SJSA1 (cell line): Measurements from ENCODE around the gene HHIPL1. TPM values are rescaled to one million over a fixed set of nuclear protein-coding genes. Genes with fewer than 3 reads are reported as not detected.

Experiments used
- DNase-seq, 2 experiments: peaks; one replicate each; pipeline ENCODE4 v3.0.0-alpha.2; 2015 to 2020; ENCODE audit warnings: low spot score in 2 of 2, low read depth in 1 of 2
- H3K27ac ChIP-seq: fragments of 250-450 bp; sonication (Bioruptor Pico); 2 replicates; pipeline ENCODE4 v1.5.1; 2020; ENCODE audit warnings: mild to moderate bottlenecking, moderate library complexity
- H3K27me3 ChIP-seq: fragments of 250-450 bp; sonication (Bioruptor Pico); replicated peaks from 2 replicates; pipeline ENCODE4 v1.5.1; 2020; ENCODE audit warnings: mild to moderate bottlenecking, moderate library complexity
- H3K36me3 ChIP-seq: fragments of 250-450 bp; sonication (Bioruptor Pico); 2 replicates; pipeline ENCODE4 v1.5.1; 2020; ENCODE audit warnings: mild to moderate bottlenecking
- H3K4me1 ChIP-seq: fragments of 250-450 bp; sonication (Bioruptor Pico); replicated peaks from 2 replicates; pipeline ENCODE4 v1.6.1; 2021; ENCODE audit warnings: mild to moderate bottlenecking
- H3K4me3 ChIP-seq: fragments of 250-450 bp; sonication (Bioruptor Pico); 2 replicates; pipeline ENCODE4 v1.5.1; 2020; ENCODE audit warnings: mild to moderate bottlenecking
- H3K9me3 ChIP-seq: fragments of 250-450 bp; sonication (Bioruptor Pico); replicated peaks from 2 replicates; pipeline ENCODE4 v1.5.1; 2020; ENCODE audit warnings: mild to moderate bottlenecking
- total RNA-seq: library from RNA; depleted of rRNA; stranded (reverse); fragments of >200 nt; shearing (Covaris generic); gene quantifications from 2 replicates; pipeline ENCODE4 v1.2.3, GENCODE V29; 2014

Gene HHIPL1
- total RNA-seq, 1 experiment from 2014 or later, result 0.42 TPM

- Histone ChIP-seq H3K4me1 (peaks cover 10% of the 10 kb centered on the region), H3K27ac (no peak overlapping the region), H3K27me3 (no peaks in the 10 kb centered on the region), H3K9me3 (0 out of 2 replicates have a peak, but pooled peaks cover 5% of the 10 kb centered on the region), H3K36me3 (no peaks in the 10 kb centered on the region), H3K4me3 (no peak overlapping the region)
- no peak for DNase-seq
Measured at GRCh38 chr14:99674776-99675381, 29.9 kb downstream of the HHIPL1 start.

- H3K9me3 ChIP-seq, result 0 out of 2 replicates have a peak, but pooled peaks cover 5% of the 10 kb centered on the region
- peaks cover 9% of the 10 kb centered on the region for H3K4me1 ChIP-seq
- no peak overlapping the region for H3K4me3 ChIP-seq
- no peak for DNase-seq
- no peaks in the 10 kb centered on the region for H3K27me3 ChIP-seq
- H3K27ac ChIP-seq, result no peak overlapping the region
- no peaks in the 10 kb centered on the region for H3K36me3 ChIP-seq
Measured at GRCh38 chr14:99675382-99675835, 30.5 kb downstream of the HHIPL1 start.

- DNase-seq, result no peak
Measured at GRCh38 chr14:99675951-99676350, 31.0 kb downstream of the HHIPL1 start.

GRCh38 chr14:99676657-99677056, 31.7 kb downstream of the HHIPL1 start:
- no peaks in the 10 kb centered on the region for H3K27me3 ChIP-seq
- 0 out of 2 replicates have a peak, but pooled peaks cover 5% of the 10 kb centered on the region for H3K9me3 ChIP-seq
- H3K36me3 ChIP-seq, result no peaks in the 10 kb centered on the region
- H3K27ac ChIP-seq, result no peak overlapping the region
- peaks cover 3% of the 10 kb centered on the region; the same call in 1 of the 2 replicates for H3K4me1 ChIP-seq
- H3K4me3 ChIP-seq, result no peak overlapping the region
- DNase-seq, result no peak

More at GRCh38 chr14:99675951-99676350, 31.0 kb downstream of the HHIPL1 start:
- H3K9me3 ChIP-seq, result 0 out of 2 replicates have a peak, but pooled peaks cover 5% of the 10 kb centered on the region
- no peaks in the 10 kb centered on the region for H3K27me3 ChIP-seq
- H3K27ac ChIP-seq, result no peak overlapping the region
- H3K36me3 ChIP-seq, result no peaks in the 10 kb centered on the region
- peaks cover 4% of the 10 kb centered on the region for H3K4me1 ChIP-seq
- H3K4me3 ChIP-seq, result no peak overlapping the region

GRCh38 chr14:99677231-99678140, 32.6 kb downstream of the HHIPL1 start:
- H3K4me1 ChIP-seq, result peaks cover 3% of the 10 kb centered on the region; the same call in 1 of the 2 replicates
- no peak for DNase-seq
- no peak overlapping the region for H3K27ac ChIP-seq
- H3K27me3 ChIP-seq, result no peaks in the 10 kb centered on the region
- no peaks in the 10 kb centered on the region for H3K36me3 ChIP-seq
- no peak overlapping the region for H3K4me3 ChIP-seq
- H3K9me3 ChIP-seq, result 0 out of 2 replicates have a peak, but pooled peaks cover 5% of the 10 kb centered on the region

- Histone ChIP-seq H3K27me3 (no peaks in the 10 kb centered on the region), H3K27ac (no peak overlapping the region), H3K4me3 (no peak overlapping the region), H3K4me1 (peaks cover 10% of the 10 kb centered on the region), H3K9me3 (0 out of 2 replicates have a peak, but pooled peaks cover 5% of the 10 kb centered on the region), H3K36me3 (no peaks in the 10 kb centered on the region)
- no peak for DNase-seq
Measured at GRCh38 chr14:99678198-99678597, 33.3 kb downstream of the HHIPL1 start.

- H3K36me3 ChIP-seq, result no peaks in the 10 kb centered on the region
- no peak overlapping the region for H3K4me3 ChIP-seq
- no peak for DNase-seq
Measured at GRCh38 chr14:99679111-99679510, 34.2 kb downstream of the HHIPL1 start.

GRCh38 chr14:99679543-99679942, 34.6 kb downstream of the HHIPL1 start:
- Histone ChIP-seq H3K27ac (no peak overlapping the region), H3K4me1 (peaks cover 15% of the 10 kb centered on the region), H3K27me3 (no peaks in the 10 kb centered on the region), H3K9me3 (0 out of 2 replicates have a peak, but pooled peaks cover 5% of the 10 kb centered on the region), H3K36me3 (no peaks in the 10 kb centered on the region), H3K4me3 (no peak overlapping the region)
- DNase-seq, result no peak

More at GRCh38 chr14:99679111-99679510, 34.2 kb downstream of the HHIPL1 start:
- Histone ChIP-seq H3K9me3 (0 out of 2 replicates have a peak, but pooled peaks cover 5% of the 10 kb centered on the region), H3K4me1 (peaks cover 12% of the 10 kb centered on the region), H3K27ac (no peak overlapping the region), H3K27me3 (no peaks in the 10 kb centered on the region)

GRCh38 chr14:99679996-99680395, 35.1 kb downstream of the HHIPL1 start:
- no peak overlapping the region for H3K4me3 ChIP-seq
- peaks cover 18% of the 10 kb centered on the region for H3K4me1 ChIP-seq
- no peak for DNase-seq
- H3K27ac ChIP-seq, result no peak overlapping the region
- 0 out of 2 replicates have a peak, but pooled peaks cover 5% of the 10 kb centered on the region for H3K9me3 ChIP-seq
- no peaks in the 10 kb centered on the region for H3K27me3 ChIP-seq
- H3K36me3 ChIP-seq, result no peaks in the 10 kb centered on the region

GRCh38 chr14:99681101-99681831, 36.3 kb downstream of the HHIPL1 start:
- Histone ChIP-seq H3K9me3 (0 out of 2 replicates have a peak, but pooled peaks cover 5% of the 10 kb centered on the region), H3K27ac (no peak overlapping the region), H3K4me3 (no peak overlapping the region), H3K27me3 (no peaks in the 10 kb centered on the region), H3K36me3 (no peaks in the 10 kb centered on the region), H3K4me1 (peaks cover 18% of the 10 kb centered on the region)
- DNase-seq, result no peak

GRCh38 chr14:99681832-99682148, 36.9 kb downstream of the HHIPL1 start:
- H3K4me3 ChIP-seq, result no peak overlapping the region
- DNase-seq, result no peak
- no peak overlapping the region for H3K27ac ChIP-seq
- peaks cover 16% of the 10 kb centered on the region for H3K4me1 ChIP-seq
- H3K36me3 ChIP-seq, result no peaks in the 10 kb centered on the region
- 0 out of 2 replicates have a peak, but pooled peaks cover 5% of the 10 kb centered on the region for H3K9me3 ChIP-seq
- H3K27me3 ChIP-seq, result no peaks in the 10 kb centered on the region

GRCh38 chr14:99682809-99683618, 38.1 kb downstream of the HHIPL1 start:
- peaks cover 14% of the 10 kb centered on the region for H3K4me1 ChIP-seq
- H3K9me3 ChIP-seq, result 0 out of 2 replicates have a peak, but pooled peaks cover 3% of the 10 kb centered on the region
- peak overlapping the region; percentile 58 for H3K4me3 ChIP-seq
- H3K27me3 ChIP-seq, result no peaks in the 10 kb centered on the region
- peak overlapping the region; percentile 79 for H3K27ac ChIP-seq
- peak; percentile 64 to 81 for DNase-seq
- H3K36me3 ChIP-seq, result no peaks in the 10 kb centered on the region
